GM12878 (cell line): ENCODE data around the gene COPS8.

Experiments
- CTCF ChIP-seq, 3 experiments: IDR thresholded peaks in 2 of 3; conservative IDR thresholded peaks in 1 of 3; 2 replicates each; pipeline ENCODE4 v1.5.1; 2011; ENCODE audit warnings: low read depth in 3 of 3, low read length in 3 of 3, mild to moderate bottlenecking in 3 of 3, control low read depth in 2 of 3, moderate library complexity in 2 of 3, inconsistent platforms in 1 of 3, mixed read lengths in 1 of 3; ENCODE audit not compliant: control insufficient read depth in 2 of 3, insufficient read depth in 1 of 3; ENCODE audit errors: extremely low read depth in 1 of 3
- ESRRA ChIP-seq: IDR thresholded peaks from 2 replicates; pipeline ENCODE4 v1.6.1; 2012; ENCODE audit warnings: mild to moderate bottlenecking, low read length, improper control_type of control experiment
- EZH2 ChIP-seq: IDR thresholded peaks from 2 replicates; pipeline ENCODE4 v1.6.1; 2012; ENCODE audit warnings: low read depth, mild to moderate bottlenecking, control low read depth, inconsistent platforms, low read length, borderline replicate concordance; ENCODE audit not compliant: control insufficient read depth
- HCFC1 ChIP-seq: fragments of 150-350 bp; IDR thresholded peaks from 2 replicates; pipeline ENCODE4 v1.6.1; 2014; ENCODE audit warnings: low read length
- JUNB ChIP-seq: IDR thresholded peaks from 2 replicates; pipeline ENCODE4 v1.6.1; 2016; ENCODE audit warnings: antibody characterized with exemption, mild to moderate bottlenecking
- SIN3A ChIP-seq: IDR thresholded peaks from 2 replicates; pipeline ENCODE4 v1.6.1; 2012; ENCODE audit warnings: low read depth, low read length, improper control_type of control experiment
- TAF1 ChIP-seq: IDR thresholded peaks from 2 replicates; pipeline ENCODE4 v1.6.1; 2011; ENCODE audit warnings: mild to moderate bottlenecking, low read depth, low read length, borderline replicate concordance
- TF ChIP-seq, protein P1 (sequence below): fragments of 450-650 bp; IDR thresholded peaks from 2 replicates; pipeline ENCODE4 v1.6.1; 2017; ENCODE audit warnings: mild to moderate bottlenecking, moderate library complexity
- TF ChIP-seq, protein P2 (sequence below): fragments of 450-650 bp; IDR thresholded peaks from 2 replicates; pipeline ENCODE4 v1.6.1; 2018; ENCODE audit warnings: borderline replicate concordance, mild to moderate bottlenecking; ENCODE audit not compliant: partially characterized antibody

DNA sequence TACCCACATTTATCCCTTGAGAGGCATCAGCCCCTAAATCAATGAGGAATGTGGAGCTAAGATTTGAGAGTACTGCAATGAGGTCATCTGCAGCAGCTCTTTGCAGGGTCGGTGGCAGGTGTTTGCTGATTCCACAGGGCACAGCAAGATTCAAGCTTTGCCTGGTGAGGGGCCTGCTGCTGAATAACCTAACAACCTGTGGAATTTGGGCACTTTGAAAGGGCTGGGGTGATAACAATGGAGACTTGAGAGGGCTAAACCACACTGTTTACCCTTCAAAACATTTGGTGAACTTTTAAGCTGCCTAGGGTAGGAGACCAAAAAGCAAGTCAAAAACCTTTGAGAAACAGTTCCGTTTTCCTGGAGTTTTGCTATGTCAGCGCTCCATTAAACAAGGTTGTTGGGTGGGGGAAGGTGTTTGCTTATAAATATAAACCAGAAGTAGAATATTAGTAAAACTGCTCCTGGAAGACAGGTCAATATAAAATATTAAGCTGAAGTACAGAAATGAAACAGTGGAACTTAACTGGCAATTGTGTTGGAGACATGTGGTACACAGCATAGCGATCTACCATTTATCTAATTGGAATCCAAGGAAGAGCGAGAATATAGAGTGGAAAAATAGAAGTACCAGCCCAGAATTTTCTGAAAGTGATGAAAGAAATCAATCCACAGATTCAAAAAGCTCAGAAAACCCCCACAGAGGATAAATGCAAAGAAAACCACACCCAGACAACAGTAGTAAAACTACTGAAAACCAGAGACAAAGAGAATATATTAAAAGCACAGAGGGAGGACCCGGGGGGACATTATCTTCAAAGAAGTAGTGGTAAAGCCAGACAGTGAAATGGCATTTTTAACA is 15.7 kb downstream of the COPS8 start:
- TF ChIP-seq HCFC1 (no peak), CTCF (IDR thresholded peaks at IDR 0.05 in 2 of 3, conservative IDR thresholded peaks at IDR 0.05 in 1 of 3; ENCODE audit: control insufficient read depth in 2 of 3, extremely low read depth in 1 of 3, insufficient read depth in 1 of 3, low read depth in 3 of 3, low read length in 3 of 3) (no peak), SIN3A (no peak), TAF1 (no peak), ESRRA (no peak), EZH2 (no peak), JUNB (no peak)
- TF ChIP-seq, protein P1, sequence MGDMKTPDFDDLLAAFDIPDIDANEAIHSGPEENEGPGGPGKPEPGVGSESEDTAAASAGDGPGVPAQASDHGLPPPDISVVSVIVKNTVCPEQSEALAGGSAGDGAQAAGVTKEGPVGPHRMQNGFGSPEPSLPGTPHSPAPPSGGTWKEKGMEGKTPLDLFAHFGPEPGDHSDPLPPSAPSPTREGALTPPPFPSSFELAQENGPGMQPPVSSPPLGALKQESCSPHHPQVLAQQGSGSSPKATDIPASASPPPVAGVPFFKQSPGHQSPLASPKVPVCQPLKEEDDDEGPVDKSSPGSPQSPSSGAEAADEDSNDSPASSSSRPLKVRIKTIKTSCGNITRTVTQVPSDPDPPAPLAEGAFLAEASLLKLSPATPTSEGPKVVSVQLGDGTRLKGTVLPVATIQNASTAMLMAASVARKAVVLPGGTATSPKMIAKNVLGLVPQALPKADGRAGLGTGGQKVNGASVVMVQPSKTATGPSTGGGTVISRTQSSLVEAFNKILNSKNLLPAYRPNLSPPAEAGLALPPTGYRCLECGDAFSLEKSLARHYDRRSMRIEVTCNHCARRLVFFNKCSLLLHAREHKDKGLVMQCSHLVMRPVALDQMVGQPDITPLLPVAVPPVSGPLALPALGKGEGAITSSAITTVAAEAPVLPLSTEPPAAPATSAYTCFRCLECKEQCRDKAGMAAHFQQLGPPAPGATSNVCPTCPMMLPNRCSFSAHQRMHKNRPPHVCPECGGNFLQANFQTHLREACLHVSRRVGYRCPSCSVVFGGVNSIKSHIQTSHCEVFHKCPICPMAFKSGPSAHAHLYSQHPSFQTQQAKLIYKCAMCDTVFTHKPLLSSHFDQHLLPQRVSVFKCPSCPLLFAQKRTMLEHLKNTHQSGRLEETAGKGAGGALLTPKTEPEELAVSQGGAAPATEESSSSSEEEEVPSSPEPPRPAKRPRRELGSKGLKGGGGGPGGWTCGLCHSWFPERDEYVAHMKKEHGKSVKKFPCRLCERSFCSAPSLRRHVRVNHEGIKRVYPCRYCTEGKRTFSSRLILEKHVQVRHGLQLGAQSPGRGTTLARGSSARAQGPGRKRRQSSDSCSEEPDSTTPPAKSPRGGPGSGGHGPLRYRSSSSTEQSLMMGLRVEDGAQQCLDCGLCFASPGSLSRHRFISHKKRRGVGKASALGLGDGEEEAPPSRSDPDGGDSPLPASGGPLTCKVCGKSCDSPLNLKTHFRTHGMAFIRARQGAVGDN, result no peak
- TF ChIP-seq, protein P2, sequence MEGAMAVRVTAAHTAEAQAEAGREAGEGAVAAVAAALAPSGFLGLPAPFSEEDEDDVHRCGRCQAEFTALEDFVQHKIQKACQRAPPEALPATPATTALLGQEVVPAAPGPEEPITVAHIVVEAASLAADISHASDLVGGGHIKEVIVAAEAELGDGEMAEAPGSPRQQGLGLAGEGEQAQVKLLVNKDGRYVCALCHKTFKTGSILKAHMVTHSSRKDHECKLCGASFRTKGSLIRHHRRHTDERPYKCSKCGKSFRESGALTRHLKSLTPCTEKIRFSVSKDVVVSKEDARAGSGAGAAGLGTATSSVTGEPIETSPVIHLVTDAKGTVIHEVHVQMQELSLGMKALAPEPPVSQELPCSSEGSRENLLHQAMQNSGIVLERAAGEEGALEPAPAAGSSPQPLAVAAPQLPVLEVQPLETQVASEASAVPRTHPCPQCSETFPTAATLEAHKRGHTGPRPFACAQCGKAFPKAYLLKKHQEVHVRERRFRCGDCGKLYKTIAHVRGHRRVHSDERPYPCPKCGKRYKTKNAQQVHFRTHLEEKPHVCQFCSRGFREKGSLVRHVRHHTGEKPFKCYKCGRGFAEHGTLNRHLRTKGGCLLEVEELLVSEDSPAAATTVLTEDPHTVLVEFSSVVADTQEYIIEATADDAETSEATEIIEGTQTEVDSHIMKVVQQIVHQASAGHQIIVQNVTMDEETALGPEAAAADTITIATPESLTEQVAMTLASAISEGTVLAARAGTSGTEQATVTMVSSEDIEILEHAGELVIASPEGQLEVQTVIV, result no peak
